Measurements from ENCODE around the gene AIG1.

- no peak for TF ChIP-seq POLR2A (IDR thresholded peaks at IDR 0.05)
- TF ChIP-seq, protein P1, sequence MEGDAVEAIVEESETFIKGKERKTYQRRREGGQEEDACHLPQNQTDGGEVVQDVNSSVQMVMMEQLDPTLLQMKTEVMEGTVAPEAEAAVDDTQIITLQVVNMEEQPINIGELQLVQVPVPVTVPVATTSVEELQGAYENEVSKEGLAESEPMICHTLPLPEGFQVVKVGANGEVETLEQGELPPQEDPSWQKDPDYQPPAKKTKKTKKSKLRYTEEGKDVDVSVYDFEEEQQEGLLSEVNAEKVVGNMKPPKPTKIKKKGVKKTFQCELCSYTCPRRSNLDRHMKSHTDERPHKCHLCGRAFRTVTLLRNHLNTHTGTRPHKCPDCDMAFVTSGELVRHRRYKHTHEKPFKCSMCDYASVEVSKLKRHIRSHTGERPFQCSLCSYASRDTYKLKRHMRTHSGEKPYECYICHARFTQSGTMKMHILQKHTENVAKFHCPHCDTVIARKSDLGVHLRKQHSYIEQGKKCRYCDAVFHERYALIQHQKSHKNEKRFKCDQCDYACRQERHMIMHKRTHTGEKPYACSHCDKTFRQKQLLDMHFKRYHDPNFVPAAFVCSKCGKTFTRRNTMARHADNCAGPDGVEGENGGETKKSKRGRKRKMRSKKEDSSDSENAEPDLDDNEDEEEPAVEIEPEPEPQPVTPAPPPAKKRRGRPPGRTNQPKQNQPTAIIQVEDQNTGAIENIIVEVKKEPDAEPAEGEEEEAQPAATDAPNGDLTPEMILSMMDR (IDR thresholded peaks at IDR 0.05) = no peak
- TF ChIP-seq POLR2AphosphoS5 (IDR thresholded peaks at IDR 0.05) = no peak
These were observed 240.5 kb downstream of the AIG1 start for GRCh38 chr6:143301188-143301587.
